GM18867 (cell line): ENCODE measurements around the gene GCSAM.

Experiments
- ATAC-seq: cut with Tn5 transposase; IDR thresholded peaks from one replicate; pipeline ENCODE4 v1.9.1; 2021; ENCODE audit warnings: mild to moderate bottlenecking, moderate library complexity; ENCODE audit not compliant: unreplicated experiment

The GCSAM gene, protein sequence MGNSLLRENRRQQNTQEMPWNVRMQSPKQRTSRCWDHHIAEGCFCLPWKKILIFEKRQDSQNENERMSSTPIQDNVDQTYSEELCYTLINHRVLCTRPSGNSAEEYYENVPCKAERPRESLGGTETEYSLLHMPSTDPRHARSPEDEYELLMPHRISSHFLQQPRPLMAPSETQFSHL

DNA sequence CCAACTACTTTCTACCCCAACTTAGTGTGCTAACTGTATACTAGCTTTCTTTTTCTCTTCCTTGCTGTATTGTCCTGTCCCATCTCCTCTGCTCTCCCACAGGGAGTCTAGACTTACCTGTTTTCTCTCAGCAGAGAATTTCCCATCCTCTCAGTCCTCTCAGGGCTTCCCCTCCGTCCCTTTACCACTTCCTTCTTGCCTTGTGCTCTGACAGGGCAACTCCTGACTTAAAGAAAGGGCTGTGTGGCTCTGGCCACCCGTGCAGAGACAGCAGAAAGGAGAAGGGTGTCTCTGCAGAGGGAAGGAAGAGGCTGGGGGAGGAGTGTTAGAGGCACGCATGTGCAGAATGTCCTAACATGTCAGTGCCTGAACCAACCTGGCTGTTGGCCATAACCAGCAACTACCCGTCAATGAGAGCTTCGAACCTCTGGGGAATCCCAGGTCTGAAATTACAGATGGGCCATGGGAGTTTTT, at the start of gene GCSAM:
Gene GCSAM (minus strand): TSS at position 274 of the 474 bp plus-strand sequence. CDS start 128 bp downstream, at position 146.
- peak; percentile 81 for ATAC-seq

DNA sequence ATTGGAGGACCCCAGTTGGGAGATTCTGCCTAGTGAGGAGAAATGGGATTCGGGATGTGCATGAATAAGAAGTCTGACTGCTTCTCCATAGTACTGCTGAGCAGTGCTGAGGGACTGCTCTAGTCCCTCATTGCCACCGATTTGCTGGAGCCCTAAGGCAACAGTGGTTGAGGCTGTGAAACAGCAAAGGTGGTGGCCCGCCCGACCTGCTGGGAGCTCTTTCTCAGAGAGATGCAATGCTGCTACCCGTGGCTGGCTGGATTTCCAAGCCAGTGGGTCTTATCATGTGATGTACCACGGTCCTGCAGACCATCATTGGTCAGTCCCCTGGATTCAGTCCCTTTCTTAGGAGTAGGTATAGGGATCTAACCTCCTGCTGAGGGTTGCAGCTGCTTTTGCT, 42.6 kb upstream of the GCSAM start:
- ATAC-seq, result no peak

DNA sequence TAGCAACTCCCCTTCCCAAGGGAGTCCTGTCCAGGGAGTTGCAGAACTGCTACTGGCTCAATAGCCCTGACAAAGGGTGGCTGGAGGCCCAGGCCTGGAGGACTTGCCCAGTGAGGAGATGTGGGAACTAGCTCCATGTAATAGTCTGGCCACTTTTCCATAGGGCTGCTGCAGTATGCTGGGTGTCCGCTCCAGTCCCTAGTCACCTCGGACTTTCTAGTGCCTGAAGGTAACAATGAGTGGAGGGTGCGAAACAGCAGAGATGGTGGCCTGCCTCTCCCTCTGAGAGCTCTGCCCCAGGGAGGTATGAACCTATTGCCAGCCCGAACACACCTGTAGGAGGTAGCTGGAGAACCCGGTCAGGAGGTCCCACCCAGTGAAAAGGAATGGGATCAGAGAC, 42.0 kb upstream of the GCSAM start:
- no peak for ATAC-seq

DNA sequence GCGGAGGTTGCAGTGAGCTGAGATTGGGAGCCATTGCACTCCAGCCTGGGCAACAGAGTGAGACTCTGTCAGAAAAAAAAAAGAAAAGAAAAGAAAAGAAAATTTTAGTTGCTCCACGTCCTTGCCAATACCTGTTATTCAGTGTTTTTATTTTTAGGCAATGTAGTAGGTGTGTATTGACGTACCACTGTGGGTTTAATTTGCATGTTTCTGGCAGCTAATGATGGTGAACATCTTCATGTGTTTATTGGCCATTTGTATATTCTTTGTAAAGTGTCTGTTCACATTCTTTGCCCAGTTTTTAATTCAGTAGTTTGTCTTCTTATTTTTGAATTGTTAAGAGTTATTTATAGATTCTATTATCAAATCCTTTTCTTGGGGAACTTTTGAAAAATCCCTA, 38.1 kb upstream of the GCSAM start:
- no peak for ATAC-seq

DNA sequence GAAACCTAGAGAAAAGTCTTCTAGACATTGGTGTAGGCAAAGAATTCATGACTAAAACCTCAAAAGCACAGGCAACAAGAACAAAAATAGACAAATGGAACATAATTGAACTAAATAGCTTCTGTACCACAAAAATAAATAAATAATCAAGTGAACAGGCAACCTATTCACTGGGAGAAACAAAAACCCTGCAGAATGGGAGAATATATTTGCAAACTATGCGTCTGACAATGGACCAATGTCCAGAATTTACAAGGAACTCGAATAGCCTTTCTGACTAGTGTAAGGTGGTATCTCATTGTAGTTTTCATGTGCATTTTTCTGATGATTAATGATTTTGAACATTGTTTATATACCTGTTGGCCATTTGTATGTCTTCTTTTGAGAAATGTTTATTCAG, 37.0 kb upstream of the GCSAM start:
- no peak for ATAC-seq

DNA sequence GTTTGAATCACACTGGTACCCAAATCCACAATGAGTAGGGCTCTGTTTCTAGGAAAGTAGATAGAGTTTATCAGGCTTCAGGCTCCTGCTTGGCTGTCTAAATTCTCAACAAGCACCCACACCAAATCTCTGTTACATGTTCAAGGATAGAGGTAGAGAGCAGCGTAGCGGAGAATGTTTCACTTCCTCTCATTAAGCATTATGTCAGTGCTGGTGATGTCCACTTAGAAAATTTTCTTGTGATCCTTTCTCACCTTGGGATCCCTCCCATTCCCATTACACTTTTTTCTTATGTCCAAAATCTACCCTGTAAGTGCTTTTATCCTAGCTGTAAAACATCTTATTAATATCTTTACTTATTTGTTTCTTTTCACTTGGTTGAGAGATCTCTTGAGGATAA, 34.7 kb upstream of the GCSAM start:
- ATAC-seq, result peak; percentile 70

DNA sequence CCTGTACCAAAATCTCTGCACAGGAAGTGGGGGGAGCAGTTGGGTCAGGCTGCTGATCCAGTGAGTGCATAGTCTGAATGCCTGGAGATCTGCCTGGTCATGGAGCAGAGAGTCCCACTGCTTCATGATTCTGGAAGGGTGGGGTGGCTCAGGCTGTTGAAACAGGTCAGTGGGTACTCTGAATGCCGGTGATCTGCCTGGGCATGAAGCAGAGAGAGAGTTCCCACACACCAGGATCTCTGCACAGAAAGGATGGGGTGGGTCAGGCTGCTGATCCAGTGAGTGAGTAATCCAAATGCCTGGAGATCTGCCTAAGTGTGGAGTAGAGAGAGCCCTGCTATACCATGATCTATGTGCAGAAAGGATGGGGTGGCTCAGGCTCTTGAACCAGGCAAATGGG, 16.1 kb upstream of the GCSAM start:
- ATAC-seq, result no peak

DNA sequence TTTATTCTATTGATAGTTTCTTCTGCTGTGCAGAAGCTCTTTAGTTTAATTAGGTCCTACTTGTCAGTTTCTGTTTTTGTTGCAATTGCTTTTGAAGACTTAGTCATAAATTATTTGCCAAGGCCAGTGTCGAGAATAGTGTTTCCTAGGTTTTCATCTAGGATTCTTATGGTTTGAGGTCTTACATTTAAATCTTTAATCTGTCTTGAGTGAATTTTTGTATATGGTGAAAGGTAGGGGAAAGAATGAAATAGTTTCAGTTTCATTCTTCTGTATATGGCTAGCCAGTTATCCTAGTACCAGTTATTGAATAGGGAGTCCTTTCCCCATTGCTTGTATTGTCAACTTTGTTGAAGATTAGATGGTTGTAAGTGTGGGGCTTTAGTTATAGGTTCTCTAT, 10.6 kb upstream of the GCSAM start:
- no peak for ATAC-seq

DNA sequence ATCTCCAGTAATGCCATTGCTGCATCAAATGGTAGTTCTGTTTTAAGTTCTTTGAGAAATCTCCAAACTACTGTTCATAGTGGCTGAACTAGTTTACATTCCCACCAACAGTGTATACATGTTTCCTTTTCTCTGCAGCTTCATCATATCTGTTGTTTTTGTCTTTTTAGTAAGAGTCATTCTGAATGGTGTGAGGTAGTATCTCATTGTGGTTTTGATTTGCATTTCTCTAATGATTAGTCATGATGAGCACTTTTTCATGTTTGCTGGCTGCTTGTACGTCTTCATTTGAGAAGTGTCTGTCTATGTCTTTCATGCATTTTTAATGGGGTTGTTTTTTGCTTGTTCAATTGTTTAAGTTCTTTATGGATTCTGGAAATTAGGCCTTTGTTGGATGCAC, 10.2 kb upstream of the GCSAM start:
- peak; percentile 80 for ATAC-seq

DNA sequence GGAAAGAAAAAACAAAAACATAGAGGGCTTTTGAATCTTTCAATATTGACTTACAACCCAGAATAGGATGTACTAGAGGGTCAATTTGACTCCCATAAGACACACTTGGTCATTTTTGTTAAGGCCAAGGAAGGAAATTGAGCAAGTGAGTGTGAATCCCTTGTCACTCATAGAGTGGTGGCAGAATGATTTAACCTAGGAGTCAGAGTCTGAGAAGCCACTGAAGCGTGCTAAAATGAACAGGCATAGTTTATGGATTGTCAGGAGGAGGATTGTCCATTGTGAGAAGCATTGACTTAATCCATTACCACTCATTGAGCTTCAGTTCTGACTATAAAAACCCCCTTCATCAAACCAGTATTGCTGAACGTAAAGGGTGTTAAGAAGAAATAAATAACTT, 8.2 kb upstream of the GCSAM start:
- ATAC-seq, result no peak

DNA sequence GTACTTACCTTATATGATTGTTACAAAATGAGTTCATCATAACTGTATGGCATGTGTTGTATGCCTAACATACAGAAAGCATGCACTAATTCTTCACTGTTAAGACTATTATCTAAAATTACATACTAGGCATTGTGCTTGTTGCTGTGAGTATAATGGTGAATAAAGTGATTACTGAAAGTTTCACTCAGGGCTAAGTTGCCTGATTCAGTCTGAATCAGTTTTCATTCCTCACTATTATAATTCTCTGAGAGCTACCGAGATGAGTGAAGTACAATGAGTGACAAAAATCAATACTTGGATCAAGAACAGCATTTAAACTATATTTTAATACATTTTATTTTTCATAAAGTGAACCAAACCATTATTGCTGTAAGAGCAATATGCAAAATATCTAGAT, 7.5 kb upstream of the GCSAM start:
- ATAC-seq, result no peak

DNA sequence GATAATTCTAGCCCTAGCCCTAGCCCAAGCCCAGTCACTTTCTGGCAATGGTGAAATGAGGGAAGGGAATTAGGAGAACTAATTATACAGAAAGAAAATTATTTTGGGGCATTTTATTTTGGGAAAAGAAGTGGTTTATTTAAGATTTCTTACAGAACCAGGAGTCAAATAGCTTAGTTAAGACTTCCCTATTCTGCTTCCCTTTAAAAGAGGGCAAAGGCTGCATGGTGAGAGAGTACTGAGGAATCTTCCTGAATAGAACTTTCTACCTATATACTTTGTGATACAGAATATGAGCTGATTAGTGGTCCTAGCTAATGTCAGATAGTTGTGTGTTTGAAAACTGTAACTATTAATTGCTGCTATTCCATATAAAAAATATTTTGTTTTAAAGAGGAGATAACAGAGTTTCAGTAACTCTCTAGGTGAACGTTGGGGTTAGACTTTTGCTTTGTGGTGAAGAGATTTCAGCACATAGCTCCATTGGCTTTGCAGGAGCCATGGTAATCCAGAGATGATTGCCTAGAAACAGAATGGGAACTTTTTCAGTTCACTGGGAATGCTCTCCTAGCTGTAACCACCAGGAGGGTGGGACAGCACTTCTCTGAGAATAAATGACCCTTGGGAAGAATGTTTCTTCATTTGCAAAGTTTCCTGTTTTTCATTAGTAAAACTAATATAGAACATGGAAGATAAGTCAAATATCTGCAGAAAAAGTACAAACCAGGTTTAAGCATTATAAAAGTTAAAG, 5.3 kb upstream of the GCSAM start:
- no peak for ATAC-seq

DNA sequence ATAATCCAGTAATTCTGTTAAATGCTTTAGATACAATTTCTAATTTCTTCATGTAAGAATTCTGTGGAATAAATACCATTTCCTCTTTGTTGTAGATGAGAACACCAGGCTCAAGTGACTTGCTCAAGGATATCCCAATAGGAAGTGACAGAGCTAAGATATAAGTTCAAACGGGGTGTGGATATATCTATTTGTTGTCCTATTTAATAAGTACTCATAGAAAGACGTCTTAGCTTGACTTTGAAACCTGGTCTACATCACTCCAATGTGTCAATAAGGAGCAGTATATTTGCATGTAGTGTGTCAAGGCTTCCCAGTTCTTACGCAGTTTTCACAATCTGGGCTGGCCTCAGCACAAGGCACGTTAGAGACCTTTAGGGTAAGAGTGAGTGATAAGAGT, 4.7 kb upstream of the GCSAM start:
- no peak for ATAC-seq

DNA sequence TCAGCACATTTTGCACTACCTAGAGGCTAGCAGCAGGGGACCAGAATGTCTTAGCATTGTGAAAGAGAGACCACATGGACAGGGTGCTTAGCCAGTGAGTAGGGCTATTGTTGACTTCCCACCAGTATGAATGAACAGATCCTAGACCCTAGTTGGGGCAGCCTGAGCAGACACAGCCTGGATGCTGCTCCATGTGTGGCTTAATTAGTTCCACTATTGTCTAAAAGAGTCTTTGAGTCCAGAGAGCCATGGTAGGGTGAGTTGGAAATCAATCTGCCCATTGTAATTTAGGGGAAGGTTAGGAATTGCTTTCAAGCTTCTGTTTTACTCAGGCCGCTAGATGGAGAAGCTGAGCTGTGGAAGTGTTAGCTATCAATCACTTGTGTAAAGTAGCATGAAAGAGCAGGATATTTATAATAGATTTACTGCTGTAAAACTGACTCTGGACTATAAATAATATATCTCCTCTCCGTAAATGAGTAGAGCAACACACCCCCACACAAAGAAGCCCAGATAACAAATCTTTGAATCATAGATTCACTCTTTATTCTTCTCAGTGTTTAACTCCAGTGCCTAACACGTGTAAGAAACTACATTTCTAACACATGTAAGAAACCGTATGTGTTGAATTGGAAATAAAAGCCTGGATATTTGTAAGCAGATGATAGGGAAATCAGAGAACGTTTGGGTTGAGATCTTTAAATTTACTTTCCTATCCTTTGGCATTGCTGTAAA, 4.1 kb upstream of the GCSAM start:
- ATAC-seq, result peak; percentile 31

DNA sequence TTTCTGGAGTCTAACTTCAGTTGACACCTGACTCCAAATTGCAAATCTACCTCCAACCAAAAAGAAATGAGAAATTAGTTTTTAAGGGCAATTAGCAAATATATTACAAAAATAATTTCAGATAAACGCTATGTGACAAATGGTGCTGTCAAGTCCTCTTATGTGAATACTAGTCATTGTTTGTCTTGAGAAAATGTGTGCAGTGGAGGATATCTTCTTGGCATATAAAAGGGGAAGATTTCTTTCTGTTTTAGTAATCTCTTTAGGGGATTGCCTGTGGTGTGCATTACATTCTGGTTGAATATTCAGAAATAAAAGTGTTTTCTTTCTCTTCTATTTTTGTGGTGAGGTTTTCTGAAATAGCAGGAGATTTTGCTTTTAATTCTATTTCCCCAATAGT, 3.0 kb upstream of the GCSAM start:
- no peak for ATAC-seq

DNA sequence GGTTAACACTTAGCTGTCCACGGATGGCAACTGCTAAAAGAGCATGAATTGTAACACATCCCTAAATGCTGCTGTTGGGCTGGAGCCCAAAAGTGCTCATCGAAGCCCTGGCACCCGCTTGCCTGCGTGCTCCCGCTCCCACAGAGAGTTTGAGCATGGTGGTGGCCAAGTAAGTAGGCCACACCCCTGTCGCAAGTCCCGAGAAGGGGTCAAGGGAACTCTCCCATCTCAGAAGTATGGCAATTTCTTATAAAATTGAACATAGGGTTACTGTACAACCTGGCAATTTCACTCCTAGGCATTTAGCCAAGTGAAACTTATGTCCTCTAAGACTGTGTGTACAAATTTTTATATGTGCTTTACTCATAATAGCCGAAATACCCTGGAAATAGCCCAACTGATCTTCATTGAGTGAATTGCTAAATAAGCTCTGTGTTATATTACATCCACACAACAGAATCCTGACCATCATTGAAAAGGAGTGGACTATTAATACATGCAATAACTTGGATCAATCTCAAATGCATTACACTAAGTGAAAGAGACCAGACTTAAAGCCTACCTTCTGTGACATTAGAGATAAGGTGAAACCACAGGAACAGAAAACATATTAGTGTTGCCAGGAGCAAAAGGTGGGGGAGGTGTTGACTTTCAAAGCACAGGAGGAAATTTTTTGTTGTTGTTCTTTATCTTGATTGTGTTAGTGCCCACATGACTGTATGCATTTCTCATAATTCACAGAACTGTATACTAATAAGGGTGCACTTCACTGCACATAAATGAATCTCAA, 1.5 kb upstream of the GCSAM start:
- no peak for ATAC-seq

DNA sequence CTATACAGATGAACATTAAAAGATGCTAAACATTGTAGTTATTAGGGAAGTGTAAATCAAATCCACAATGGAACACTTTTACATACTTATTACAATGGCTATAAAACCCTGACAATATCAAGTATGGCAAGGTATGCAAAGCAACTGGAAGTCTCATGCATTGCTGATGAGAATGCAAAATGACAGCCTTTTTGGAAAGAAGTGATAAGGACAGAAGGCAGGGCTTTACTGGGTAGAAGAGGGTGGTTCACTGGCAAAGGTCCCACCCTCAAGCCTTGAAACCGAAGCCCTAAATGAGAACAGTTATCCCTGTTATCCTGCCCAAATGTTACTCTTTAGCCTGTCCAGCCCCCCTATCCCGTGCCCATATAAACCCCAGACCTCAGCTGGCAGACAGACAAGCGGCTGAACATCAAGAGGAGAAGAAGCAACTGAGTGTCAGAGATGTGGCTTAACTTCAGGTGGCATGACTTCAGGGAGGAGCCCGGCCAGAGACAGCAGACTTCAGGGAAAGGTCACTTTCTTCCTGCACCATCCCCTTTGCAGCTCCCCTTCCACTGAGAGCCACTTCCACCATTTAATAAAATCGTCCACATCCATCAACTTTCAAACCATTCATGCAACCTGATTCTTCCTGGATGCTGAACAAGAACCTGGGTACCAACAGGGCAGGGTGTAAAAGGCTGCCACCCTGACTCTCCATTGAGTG, 732 bp upstream of the GCSAM start:
- no peak for ATAC-seq

DNA sequence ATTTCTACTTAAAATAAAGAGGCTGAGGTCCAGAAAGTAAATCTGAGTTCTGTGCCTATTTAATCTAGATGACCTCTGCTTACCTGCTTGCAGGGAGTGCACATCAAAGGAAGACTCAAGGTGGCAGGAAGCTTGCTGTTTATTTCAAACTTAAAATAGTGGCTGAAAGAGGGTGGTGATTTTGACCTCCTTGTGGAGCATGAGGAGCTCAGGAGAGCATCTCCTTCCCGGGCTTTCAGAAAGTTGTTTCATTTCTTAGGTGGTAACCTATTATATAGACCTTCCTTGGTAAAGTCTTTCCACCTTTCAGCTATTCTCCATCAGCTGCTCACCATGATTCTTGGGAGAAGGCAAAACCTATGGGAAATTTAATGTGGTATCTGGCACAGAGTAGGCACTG, 494 bp downstream of the GCSAM start:
- ATAC-seq, result peak; percentile 0

DNA sequence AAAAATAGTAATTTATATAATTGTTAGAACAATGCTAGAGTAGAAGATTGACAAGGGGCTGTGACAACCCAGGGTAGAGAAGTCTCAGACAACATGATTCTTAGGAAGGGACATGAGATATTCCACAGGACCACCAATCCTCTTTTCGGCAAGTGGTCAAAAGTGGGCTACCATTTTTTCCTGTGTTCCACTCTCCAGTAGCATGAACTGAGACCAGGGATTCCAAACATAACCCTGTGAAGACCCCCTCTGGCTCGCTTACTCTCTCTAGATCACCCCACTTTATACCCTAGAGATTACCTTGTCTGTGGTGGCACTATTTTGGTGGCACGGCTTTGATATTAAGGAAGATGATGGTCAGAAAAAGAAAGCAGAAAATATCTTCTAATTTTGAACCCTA, 960 bp downstream of the GCSAM start:
- no peak for ATAC-seq

DNA sequence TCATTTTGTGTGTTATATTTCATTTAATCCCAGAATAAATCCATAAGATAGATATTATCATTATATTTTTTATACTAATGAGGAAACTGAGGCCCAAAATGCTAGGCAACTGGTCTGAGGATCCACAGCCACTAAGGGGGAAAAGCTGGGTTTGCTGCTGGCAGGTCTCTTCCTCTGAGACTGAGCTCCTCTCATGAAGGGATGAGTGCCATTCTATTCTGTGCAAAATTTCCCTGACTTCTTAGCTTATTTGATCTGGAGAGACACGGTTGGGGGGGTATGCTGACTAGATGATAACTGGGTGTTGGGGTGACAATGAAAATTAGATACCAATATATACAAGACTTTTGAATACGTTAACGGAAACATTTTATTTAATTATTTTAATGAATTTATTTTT, 1.9 kb downstream of the GCSAM start:
- ATAC-seq, result no peak

DNA sequence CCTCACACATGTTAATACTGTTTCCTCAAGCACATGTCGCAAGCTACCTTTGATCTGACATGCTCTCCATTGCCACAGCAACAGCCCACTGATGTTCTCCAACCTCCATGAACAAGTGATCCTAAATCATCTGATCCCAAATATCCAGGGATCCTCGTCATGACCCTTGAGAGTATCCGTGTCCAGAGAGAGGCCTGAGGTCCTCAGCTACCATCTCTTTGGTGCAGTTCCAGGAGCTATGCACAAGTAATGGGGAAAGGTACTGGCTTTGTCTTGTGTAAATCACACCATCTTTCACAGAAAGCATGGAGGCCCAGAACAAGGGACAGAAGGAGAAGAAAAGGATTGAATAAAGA, 2.4 kb downstream of the GCSAM start:
- ATAC-seq, result no peak
